KMS-11 (cell line): ENCODE measurements around the gene YIF1A.
"Not testable (repeated sequence)": the region's sequence is repeated elsewhere in the genome, so short reads cannot be mapped to it uniquely, and the experiment has no call there.

Experiments
- H2AFZ ChIP-seq: fragments of 200-600 bp; sonication (generic); 2 replicates; pipeline ENCODE4 v1.6.1; 2016; ENCODE audit warnings: antibody characterized with exemption, mixed run types, low read depth
- H3K27ac ChIP-seq: fragments of 200-600 bp; sonication (generic); 2 replicates; pipeline ENCODE4 v1.6.1; 2016; ENCODE audit warnings: mild to moderate bottlenecking, mixed run types
- H3K27me3 ChIP-seq: fragments of 200-600 bp; sonication (generic); 2 replicates; pipeline ENCODE4 v1.6.1; 2017; ENCODE audit warnings: mild to moderate bottlenecking, low read depth, mixed run types, moderate library complexity; ENCODE audit not compliant: insufficient read depth
- H3K36me3 ChIP-seq: fragments of 200-600 bp; sonication (generic); 2 replicates; pipeline ENCODE4 v1.6.1; 2017; ENCODE audit warnings: mild to moderate bottlenecking, mixed run types; ENCODE audit not compliant: insufficient read depth
- H3K4me1 ChIP-seq: fragments of 200-600 bp; sonication (generic); 2 replicates; pipeline ENCODE4 v1.6.1; 2016; ENCODE audit warnings: mild to moderate bottlenecking, low read depth, mixed run types; ENCODE audit not compliant: poor library complexity, severe bottlenecking
- H3K4me2 ChIP-seq: fragments of 200-600 bp; sonication (generic); 2 replicates; pipeline ENCODE4 v1.7.0; 2016; ENCODE audit warnings: mild to moderate bottlenecking, mixed run types
- H3K4me3 ChIP-seq: fragments of 200-600 bp; sonication (generic); IDR thresholded peaks from 2 replicates; pipeline ENCODE4 v1.6.1; 2017; ENCODE audit warnings: low read depth, low read length, mixed read lengths; ENCODE audit not compliant: insufficient read depth
- H3K79me2 ChIP-seq: fragments of 200-600 bp; sonication (generic); 2 replicates; pipeline ENCODE4 v1.6.1; 2016; ENCODE audit warnings: low read depth, mixed run types; ENCODE audit not compliant: insufficient read depth
- H3K9ac ChIP-seq: fragments of 200-600 bp; sonication (generic); 2 replicates; pipeline ENCODE4 v1.6.1; 2016; ENCODE audit warnings: mild to moderate bottlenecking, mixed run types
- H4K20me1 ChIP-seq: fragments of 200-600 bp; sonication (generic); 2 replicates; pipeline ENCODE4 v1.6.1; 2016; ENCODE audit warnings: mild to moderate bottlenecking, mixed run types; ENCODE audit not compliant: insufficient read depth
- TF ChIP-seq, protein P1 (sequence below): fragments of 200-600 bp; sonication (generic); conservative IDR thresholded peaks from 2 replicates; pipeline ENCODE4 v1.6.1; 2017; ENCODE audit warnings: low read depth, mild to moderate bottlenecking, antibody characterized with exemption, low read length, moderate library complexity, mixed read lengths

Gene YIF1A

DNA sequence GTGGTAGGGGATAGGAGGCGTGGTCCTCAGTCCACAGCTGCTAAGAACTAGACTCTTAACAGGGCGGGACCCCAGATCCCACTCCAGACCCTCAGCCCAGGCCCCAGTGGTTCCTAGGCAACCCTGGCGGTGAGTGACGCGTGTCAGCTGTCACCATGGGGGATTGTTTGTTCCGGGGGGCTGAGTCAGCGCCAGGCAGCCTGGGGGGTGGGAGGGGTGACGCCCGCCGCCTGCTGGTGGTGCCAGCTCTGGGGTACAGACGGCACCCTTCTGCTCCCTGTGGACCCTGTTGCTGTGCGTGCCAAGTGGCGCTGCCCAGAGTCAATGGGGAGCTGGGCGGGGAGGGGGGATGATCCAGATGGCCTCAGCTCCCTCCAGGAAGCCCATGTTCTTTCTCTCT, 8.5 kb downstream of the YIF1A start:
- Histone ChIP-seq H3K36me3 (no peaks in the 10 kb centered on the region), H3K4me3 (no peak overlapping the region), H3K9ac (no peak overlapping the region), H3K4me1 (peaks cover 27% of the 10 kb centered on the region), H3K79me2 (no peaks in the 10 kb centered on the region), H3K27ac (no peak overlapping the region), H4K20me1 (no peaks in the 10 kb centered on the region), H3K27me3 (peaks cover 4% of the 10 kb centered on the region; the same call in 1 of the 2 replicates), H3K4me2 (no peak overlapping the region), H2AFZ (no peak overlapping the region)
- TF ChIP-seq, protein P1, sequence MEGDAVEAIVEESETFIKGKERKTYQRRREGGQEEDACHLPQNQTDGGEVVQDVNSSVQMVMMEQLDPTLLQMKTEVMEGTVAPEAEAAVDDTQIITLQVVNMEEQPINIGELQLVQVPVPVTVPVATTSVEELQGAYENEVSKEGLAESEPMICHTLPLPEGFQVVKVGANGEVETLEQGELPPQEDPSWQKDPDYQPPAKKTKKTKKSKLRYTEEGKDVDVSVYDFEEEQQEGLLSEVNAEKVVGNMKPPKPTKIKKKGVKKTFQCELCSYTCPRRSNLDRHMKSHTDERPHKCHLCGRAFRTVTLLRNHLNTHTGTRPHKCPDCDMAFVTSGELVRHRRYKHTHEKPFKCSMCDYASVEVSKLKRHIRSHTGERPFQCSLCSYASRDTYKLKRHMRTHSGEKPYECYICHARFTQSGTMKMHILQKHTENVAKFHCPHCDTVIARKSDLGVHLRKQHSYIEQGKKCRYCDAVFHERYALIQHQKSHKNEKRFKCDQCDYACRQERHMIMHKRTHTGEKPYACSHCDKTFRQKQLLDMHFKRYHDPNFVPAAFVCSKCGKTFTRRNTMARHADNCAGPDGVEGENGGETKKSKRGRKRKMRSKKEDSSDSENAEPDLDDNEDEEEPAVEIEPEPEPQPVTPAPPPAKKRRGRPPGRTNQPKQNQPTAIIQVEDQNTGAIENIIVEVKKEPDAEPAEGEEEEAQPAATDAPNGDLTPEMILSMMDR = no peak

DNA sequence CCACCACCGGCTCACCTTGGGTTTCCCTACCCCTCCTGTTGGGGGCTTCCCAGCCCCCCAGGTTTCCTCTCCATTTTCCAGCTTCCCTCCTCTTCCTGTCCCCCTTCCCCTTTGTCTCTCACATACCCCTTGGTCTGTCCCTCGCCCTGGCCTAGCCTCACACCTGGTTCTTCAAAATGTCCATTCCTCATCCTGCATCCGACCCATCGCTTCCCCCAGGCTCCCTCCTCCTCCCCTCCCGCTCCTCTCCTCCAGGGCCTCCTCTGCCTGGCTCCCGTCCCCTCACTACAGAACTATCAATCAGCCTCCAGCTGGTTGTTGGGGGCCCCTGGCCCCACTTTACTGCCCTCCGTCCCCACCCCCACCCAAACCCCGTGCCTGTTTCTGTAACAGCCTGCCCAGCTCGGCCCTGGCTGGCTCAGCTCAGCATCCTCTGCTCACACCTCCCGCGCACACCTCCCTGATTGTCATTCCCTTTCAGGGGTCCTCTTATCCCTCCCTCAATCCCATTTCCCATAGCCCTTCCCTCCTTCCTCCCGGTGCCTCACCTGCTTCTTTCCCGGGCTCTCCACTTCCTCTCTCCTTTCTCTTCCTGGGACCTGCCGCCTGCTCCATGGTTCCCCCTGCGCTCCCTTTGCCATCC, 9.7 kb downstream of the YIF1A start:
- Histone ChIP-seq H3K9ac (no peak overlapping the region), H4K20me1 (no peaks in the 10 kb centered on the region), H3K79me2 (no peaks in the 10 kb centered on the region), H3K27ac (no peak overlapping the region), H3K4me2 (no peak overlapping the region), H3K27me3 (peaks cover 4% of the 10 kb centered on the region; the same call in 1 of the 2 replicates), H3K4me1 (peaks cover 27% of the 10 kb centered on the region), H3K4me3 (no peak overlapping the region), H3K36me3 (no peaks in the 10 kb centered on the region), H2AFZ (no peak overlapping the region)
- TF ChIP-seq, protein P1 = no peak

DNA sequence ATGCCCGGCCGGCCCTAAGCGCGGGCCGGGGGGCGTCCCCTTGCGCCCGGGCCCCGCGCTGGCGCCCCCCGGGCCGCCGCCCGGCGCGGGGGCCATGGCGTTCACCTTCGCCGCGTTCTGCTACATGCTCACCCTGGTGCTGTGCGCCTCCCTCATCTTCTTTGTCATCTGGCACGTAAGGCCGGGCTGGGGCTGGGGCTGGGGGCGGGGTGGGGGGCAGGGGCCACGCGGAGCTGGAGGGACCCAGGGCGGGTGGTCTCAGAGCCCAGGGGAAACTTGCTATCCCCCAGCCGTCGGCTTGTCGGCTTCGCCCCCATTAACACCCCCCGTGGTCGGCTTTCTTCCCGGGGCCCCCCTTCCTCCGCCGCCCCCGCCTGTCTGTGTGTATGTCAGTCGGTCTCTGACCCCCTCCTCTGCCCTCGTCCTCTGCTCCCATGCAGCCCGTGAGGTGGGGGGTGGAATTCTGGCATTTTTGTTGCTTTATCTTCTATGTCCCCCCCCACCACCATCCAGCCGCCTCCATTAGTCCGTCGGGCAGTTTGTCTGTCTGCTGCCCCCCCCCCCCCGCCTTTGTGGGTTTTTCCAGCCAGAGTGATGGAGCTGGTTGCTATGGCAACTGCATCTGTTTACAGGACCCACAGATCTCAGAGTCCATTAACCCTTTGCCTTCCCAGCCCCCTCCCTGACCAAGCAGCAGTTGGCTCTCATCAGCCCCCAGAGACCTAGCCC, 10.4 kb downstream of the YIF1A start:
- H3K9ac ChIP-seq = no peak overlapping the region
- no peaks in the 10 kb centered on the region for H4K20me1 ChIP-seq
- no peak overlapping the region for H3K4me2 ChIP-seq
- H3K4me3 ChIP-seq = no peak overlapping the region
- TF ChIP-seq, protein P1 = no peak
- H3K27ac ChIP-seq = no peak overlapping the region
- no peaks in the 10 kb centered on the region for H3K79me2 ChIP-seq
- no peak overlapping the region for H2AFZ ChIP-seq
- peaks cover 27% of the 10 kb centered on the region for H3K4me1 ChIP-seq
- no peaks in the 10 kb centered on the region for H3K36me3 ChIP-seq
- H3K27me3 ChIP-seq = peaks cover 4% of the 10 kb centered on the region; the same call in 1 of the 2 replicates

DNA sequence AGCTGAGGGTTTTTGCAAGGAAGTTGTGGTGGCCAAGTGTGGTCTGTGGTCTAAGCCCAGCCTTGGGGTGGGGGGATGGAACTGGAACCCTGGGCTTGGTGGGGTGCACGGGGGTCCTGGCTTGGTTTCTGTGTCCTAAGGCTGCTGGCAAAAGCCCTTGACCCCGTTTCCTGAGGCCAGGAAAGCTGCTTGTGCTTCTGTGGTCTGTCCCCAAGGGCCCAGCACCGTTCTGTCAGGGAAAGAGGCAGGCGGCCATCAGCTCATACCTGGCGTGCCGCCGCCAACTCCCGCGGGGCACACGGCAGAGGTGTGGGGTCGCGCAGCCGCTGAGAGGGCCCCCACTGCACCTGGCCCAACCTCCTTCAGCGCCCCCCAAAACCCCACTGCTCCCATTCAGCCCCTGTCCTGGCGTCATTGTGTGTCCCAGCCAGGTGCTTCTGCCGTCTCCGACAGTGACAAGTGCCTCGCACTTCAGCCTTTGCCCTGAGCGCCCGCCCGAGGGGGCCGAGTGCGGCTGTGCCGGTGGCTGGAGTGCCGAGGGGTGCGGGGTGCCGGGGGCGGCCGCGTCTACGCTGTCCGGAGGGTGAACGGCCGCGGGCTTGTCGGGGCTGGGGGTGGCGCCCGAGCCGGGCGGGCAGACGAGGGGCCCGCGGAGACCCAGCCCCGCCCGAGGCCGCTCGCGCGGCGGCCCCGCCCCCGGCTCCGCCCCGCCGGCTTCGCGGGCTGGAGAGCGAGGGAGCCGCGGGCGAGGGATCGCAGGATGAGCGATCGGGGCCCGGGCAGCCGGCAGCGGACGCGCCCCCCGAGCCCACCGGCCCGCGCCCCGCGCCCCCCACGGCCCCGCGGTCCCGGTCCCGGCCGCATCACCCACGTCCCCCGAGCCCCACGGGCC, 11.2 kb downstream of the YIF1A start, which contains the start of gene CNIH2:
CNIH2 (plus strand) TSS at position 705 of the 892 bp plus-strand sequence. CDS start 282 bp downstream, outside the sequence.
- H3K4me3 ChIP-seq = no peak within 1 kb of the TSS
- peaks cover 23% of the 10 kb centered on the region for H3K4me1 ChIP-seq
- no peak within 1 kb of the TSS for H3K9ac ChIP-seq
- H3K79me2 ChIP-seq = no peaks in the 10 kb centered on the region
- TF ChIP-seq, protein P1 = no peak
- 0 out of 2 replicates have a peak, but pooled peaks cover 2% of the 10 kb centered on the region for H3K36me3 ChIP-seq
- peak within 1 kb of the TSS; percentile 57; the same call in 1 of the 2 replicates for H3K4me2 ChIP-seq
- H3K27me3 ChIP-seq = peaks cover 4% of the 10 kb centered on the region; the same call in 1 of the 2 replicates
- H4K20me1 ChIP-seq = no peaks in the 10 kb centered on the region
- H2AFZ ChIP-seq = no peak within 1 kb of the TSS
- no peak within 1 kb of the TSS for H3K27ac ChIP-seq

DNA sequence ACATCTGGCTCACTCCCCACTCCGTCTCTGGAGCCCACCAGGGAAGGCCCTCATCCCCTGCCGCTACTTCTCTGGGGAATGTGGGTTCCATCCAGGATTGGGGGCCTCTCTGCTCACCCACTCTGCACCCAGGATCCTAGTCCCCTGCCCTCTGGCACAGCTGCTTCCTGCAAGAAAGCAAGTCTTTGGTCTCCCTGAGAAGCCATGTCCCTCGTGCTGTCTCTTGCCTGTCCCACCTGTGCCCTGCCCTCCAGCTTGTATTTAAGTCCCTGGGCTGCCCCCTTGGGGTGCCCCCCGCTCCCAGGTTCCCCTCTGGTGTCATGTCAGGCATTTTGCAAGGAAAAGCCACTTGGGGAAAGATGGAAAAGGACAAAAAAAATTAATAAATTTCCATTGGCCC, 11.9 kb downstream of the YIF1A start:
- H4K20me1 ChIP-seq, H3K36me3 ChIP-seq: not testable (repeated sequence)

DNA sequence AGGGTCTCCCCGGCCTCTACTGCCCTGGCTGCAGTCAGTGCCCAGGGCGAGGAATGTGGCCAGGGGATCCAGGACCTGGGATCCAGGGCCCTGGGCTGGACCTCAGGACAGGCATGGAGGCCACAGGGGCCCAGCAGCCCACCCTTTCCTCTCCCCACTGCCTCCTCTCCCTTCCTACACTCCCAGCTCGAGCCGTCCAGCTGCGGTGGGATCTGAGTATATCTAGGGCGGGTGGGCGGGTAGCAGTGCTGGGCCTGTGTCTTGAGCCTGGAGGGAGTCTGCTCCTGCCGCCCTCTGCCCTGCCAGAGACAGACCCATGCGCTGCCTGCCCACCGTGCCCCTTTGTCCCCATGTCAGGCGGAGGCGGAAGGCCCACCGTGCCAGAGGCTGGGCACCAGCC, 12.3 kb downstream of the YIF1A start:
- H3K4me2 ChIP-seq, H4K20me1 ChIP-seq, H3K79me2 ChIP-seq, H3K4me3 ChIP-seq, H3K27ac ChIP-seq, H3K27me3 ChIP-seq, H3K9ac ChIP-seq, H3K36me3 ChIP-seq, H2AFZ ChIP-seq: not testable (repeated sequence)
- peaks cover 14% of the 10 kb centered on the region for H3K4me1 ChIP-seq

More for the DNA sequence above, 11.9 kb downstream of the YIF1A start:
- H3K79me2 ChIP-seq, H3K27me3 ChIP-seq, H3K4me3 ChIP-seq, H2AFZ ChIP-seq, H3K27ac ChIP-seq, H3K9ac ChIP-seq: not testable (repeated sequence)
- Histone ChIP-seq H3K4me1 (peaks cover 18% of the 10 kb centered on the region), H3K4me2 (peak overlapping the region; percentile 57; the same call in 1 of the 2 replicates)
